ENCODE measurements around the gene CORO1C.
"Not testable (repeated sequence)": the region's sequence is repeated elsewhere in the genome, so short reads cannot be mapped to it uniquely, and the experiment has no call there.

CORO1C gene

GRCh38 chr12:108731105-108731865, at the start of gene CORO1C:
CORO1C (minus strand) TSS chr12:108731518; CDS start chr12:108701318, 30,200 bp downstream.
- DNase-seq (ENCODE audit: low read depth): peak; percentile 89

GRCh38 chr12:108779998-108780688, 48.8 kb upstream of the CORO1C start:
- DNase-seq (ENCODE audit: low read depth): no peak

- DNase-seq (ENCODE audit: low read depth): no peak
These were observed 46.7 kb upstream of the CORO1C start for GRCh38 chr12:108778053-108778452.

DNA sequence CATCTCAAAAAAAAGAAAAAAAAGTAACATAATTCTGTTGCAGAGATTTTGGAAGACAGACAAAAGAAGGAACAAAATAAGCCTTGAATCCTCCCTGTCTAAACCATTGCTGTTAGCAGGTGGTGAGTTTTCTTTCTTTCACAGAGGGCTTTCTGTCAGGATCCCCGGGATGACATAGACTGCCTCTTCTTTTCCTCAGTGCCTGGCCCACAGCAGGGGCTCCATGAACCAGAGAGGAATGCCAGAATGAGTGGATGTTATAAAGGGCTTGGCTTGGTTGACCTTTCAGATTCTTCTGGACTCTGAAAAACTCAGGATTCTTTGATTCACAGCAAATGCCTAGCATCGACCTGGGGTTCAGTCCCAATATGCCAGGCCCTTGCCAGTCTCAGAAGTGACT, 45.8 kb upstream of the CORO1C start:
- DNase-seq (ENCODE audit: low read depth): no peak

DNA sequence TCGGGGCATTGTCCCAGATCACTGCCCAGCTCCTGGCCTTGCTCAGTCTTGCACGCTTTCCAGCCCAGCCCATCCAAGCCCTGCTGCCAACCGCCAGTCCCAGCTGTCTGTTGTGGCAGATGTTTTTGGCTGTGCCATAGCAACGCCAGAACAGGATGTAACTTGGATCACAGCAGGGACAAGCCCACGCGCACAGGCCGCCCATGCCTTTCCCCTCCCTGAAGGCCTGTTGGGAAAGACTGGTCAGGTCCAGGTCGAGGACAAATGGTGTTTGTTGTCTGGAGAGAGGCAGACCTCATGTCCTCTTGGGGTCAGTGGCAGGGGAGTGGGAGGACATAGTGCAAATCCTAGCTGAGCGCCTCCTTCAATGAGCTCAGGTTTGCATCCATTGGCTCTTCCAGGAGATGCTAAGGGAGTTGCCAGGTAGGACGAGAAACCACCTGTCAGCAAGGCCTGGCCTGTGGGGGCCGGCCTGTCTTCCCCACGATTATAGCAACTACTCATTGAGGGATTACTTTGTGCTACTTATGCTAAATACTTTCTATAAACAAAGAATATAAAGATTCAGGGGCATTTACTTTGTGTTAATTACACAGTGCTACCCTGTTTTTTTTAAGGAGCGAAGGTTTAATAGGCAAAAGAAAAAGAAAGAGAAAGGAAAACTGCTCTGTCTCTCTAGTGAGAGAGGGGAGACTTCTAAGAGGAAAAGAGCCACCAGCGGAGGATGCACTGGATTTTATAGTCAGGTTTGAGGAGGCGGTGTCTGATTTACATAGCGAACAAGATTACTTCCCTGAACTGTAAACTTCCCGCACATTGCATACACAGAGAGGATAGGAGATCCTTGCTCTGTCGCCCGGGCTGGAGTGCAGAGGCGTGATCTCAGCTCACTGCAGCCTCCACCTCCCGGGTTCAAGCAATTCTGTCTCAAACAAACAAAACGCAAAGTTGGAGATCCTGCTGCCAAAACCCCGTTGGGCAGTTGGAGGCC, 42.8 kb upstream of the CORO1C start:
- no peak for DNase-seq (ENCODE audit: low read depth)

GRCh38 chr12:108772891-108773797, 41.8 kb upstream of the CORO1C start:
- DNase-seq (ENCODE audit: low read depth): no peak

GRCh38 chr12:108772247-108772646, 40.9 kb upstream of the CORO1C start:
- DNase-seq (ENCODE audit: low read depth): no peak

DNA sequence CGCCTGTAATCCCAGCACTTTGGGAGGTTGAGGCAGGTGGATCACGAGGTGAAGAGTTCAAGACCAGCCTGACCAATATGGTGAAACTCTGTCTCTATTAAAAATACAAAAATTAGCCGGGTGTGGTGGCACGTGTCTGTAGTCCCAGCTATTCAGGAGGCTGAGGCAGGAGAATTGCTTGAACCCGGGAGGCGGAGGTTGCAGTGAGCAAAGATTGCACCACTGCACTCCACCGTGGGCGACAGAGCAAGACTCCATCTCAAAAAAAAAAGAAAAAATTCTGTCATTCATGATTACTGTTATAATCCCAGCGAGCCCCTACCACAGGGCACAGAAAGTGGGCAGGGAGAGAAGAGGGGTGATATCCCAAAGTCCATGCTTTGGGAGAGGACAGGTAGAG, 40.5 kb upstream of the CORO1C start:
- not testable (repeated sequence) for DNase-seq (ENCODE audit: low read depth)

DNA sequence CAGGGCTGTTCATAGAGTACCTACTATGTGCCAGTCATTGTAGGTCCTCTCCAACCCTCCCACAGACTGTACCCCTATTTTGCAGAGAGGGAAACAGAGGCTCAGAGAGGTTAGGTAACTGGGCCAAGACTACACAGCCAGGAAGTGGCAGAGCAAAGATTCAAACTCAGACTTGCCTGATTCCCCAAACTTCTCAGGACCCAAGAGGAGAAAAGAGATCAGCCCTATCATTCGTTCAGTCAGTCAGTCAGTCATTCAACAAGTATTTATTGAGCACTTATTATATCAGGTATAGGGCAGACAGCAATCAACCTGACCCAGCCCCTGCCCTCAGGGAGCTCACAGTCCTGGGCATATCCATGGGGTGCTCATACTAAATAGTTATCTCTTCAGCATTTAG, 39.6 kb upstream of the CORO1C start:
- DNase-seq (ENCODE audit: low read depth): no peak

DNA sequence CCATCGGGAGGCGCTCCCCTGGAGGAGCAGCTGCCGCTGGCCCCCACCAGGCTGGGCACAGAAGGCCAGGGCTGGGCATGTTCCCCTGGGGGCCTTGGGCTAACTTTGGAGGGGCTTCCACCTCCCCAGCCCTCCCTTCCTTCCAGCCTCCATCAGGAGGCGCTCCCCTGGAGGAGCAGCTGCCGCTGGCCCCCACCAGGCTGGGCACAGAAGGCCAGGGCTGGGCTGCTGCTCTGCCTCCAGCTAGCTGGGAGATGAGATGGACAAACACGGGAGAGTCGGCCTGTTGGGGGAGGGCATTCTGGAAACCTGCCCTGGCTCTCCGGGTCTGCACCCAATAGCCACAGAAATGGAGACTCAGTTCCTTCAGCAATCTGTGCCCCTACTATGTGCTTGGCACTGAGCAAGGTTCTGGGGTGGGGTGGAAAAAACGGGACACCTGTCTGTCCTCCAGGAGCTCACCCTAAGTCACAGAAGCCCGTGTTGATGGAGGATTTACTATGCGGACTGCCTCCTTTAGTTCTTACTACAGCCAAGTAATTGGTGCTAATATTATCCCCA, 39.0 kb upstream of the CORO1C start:
- no peak for DNase-seq (ENCODE audit: low read depth)

GRCh38 chr12:108768591-108769500, 37.5 kb upstream of the CORO1C start:
- no peak for DNase-seq (ENCODE audit: low read depth)

DNA sequence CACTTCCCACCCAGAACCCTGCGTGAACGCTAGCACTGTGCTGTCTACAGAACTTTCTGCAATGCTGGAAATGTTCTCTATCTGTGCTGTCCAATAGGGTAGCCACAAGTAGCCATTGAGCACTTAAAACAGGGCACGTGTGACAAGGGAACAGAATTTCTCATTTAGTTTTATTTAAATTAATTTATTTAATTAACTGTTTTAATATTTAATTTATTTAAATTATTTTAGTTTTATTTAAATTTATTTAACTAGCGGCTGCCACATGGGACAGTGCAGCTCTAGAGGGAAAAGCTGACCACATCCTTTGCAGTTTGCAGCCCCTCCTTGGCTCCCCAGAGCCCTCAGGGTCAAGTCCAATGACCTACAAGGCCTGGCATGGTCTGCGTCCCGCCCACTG, 35.0 kb upstream of the CORO1C start:
- no peak for DNase-seq (ENCODE audit: low read depth)

DNA sequence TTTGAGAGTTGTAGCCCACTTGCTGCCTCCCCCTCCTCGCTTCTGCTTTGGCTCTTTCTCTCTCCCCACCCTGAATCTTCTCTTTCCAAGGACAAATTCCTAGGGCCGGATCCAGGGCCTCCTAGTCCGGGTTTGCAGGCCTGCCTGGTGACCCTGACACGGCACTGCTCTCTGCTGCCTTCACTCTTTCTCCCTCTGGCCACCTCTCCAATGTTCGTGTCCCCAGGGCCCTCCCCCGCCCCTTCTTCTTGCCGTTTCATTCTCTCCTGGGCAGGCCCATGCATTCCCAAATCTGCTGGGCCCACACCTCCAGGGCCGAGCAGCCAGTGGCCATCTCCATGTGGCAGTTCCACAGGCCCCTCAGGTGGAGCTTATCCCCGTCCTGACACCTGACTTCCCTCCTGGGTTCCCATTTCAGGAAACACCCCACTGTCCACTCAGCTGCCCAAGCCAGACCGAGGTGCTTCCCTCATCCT, 34.0 kb upstream of the CORO1C start:
- DNase-seq (ENCODE audit: low read depth): no peak

- no peak for DNase-seq (ENCODE audit: low read depth)
These were observed 33.4 kb upstream of the CORO1C start for GRCh38 chr12:108764540-108765288.

- DNase-seq (ENCODE audit: low read depth): no peak
These were observed 29.9 kb upstream of the CORO1C start for GRCh38 chr12:108761226-108761625.

GRCh38 chr12:108759924-108760323, 28.6 kb upstream of the CORO1C start:
- DNase-seq (ENCODE audit: low read depth): no peak

- DNase-seq (ENCODE audit: low read depth): no peak
These were observed 26.5 kb upstream of the CORO1C start for GRCh38 chr12:108757856-108758255.

DNA sequence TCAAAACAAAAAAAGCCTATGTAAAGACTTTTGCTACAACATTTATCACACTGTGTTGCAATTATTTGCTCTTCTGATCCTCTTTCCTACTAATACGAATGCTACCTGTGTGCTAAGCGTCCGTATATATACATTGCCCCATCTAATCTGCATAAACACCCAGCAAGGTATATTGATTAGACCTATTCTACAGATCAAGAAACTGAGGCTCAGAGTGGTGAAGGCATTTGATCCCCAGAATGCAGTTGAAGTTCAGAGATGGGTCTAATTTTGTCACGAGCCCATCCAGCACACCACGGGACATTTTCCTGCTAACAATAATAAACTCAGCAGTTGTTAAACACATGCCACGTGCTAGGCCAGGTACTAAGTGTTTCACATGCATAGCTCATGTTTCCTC, 25.1 kb upstream of the CORO1C start:
- no peak for DNase-seq (ENCODE audit: low read depth)

- no peak for DNase-seq (ENCODE audit: low read depth)
These were observed 24.2 kb upstream of the CORO1C start for GRCh38 chr12:108755481-108755880.
